Suppressor macrophage treated with lipopolysaccharide for 1 hour (primary cell): ENCODE measurements around the gene PMM2.
"Not testable (repeated sequence)": the region's sequence is repeated elsewhere in the genome, so short reads cannot be mapped to it uniquely, and the experiment has no call there.

Experiments
- DNase-seq, 3 donors: peaks; one replicate each; pipeline ENCODE4 v3.0.0-alpha.2; 2020 to 2022

Gene PMM2

DNA sequence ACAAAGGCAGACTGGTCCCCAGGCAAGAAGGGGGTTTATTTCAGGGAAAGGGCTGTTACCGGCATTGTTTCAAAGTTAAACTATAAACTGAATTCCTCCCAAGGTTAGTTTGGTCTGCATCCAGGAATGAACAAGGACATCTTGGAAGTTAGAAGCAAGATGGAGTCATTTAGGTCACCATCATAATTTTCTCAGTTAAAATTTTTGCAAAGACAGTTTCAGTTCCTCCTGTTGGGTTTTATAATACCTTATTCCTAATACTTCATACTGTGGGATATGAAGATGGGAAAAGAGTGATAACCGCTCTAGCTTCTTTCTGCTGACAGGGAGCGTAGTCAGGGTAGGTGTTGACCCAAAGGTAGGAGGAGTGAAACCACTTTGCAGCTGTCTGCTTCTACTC is 24.8 kb downstream of the PMM2 start:
- DNase-seq: no peak

DNA sequence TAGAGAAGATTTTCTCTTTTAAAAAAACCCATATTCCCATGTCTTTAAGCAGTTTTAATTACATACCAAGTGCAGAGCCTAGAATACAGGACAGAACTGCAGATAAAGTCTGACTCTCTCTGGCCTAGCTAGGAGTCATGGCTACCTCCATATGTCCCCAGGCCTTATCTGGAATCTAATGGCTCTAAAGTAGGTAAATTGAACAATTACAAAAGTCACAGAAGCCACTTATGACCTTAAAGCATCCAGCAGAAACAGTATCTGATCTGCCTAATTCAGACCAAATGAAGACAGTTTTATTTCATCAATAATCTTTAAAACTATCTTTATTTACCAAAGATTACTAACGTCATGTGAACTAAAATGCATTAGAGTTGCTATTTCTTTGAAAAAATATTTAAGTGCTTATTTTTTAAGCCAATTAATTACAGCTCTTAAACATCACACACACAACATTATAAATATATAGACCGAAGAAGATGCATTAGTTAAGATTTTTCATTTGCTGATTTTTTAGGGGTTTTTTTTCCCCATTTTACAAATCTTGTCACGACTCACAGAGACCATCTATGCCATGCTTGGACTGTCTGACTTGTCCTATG is 28.7 kb downstream of the PMM2 start:
- DNase-seq: no peak

DNA sequence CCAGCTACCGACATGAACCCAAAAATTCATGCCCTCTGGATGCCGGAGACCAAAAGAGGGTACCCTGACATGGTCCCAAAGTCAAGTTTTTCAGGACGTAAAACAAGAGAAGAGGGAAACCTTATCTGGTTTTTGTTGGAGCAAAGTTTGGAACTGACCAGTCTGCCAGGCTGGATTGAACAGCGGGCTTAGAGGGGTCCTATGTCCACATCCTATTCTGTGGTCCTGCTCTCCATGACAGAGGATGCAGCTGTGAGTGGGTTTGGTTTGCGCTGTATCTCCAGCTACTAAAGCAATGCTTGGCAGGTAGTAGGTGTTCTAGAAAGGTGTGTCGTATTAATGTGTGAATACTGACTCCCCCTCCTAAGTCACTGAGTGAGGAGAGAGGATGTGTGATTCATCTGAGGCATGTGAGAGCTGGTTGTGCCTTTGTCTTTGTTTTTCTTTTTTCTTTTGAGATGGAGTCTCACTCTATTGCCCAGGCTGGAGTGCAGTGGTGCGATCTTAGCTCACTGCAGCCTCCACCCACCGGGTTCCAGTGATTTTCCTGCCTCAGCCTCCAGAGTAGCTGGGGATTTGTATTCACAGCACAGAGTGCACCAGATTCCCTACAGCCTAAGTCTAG is 31.0 kb downstream of the PMM2 start:
- DNase-seq: no peak

DNA sequence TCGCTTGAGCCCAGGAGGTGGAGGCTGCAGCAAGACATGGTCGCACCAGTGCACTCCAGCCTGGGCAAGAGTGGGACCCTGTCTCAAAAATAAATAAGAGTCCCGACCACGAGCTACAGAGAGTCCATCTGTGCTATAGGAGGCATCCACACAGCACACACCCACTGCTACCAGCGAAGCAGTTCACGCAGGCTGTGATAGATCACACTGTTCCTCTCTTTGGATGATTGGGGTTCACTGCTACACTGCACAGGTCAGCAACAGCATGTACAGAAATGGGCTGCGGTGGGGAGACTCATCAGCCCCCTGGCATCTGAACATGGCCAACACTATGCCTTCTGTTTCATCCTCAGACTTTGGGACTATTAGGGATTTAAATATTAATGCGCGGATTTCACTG is 33.8 kb downstream of the PMM2 start:
- DNase-seq: no peak

DNA sequence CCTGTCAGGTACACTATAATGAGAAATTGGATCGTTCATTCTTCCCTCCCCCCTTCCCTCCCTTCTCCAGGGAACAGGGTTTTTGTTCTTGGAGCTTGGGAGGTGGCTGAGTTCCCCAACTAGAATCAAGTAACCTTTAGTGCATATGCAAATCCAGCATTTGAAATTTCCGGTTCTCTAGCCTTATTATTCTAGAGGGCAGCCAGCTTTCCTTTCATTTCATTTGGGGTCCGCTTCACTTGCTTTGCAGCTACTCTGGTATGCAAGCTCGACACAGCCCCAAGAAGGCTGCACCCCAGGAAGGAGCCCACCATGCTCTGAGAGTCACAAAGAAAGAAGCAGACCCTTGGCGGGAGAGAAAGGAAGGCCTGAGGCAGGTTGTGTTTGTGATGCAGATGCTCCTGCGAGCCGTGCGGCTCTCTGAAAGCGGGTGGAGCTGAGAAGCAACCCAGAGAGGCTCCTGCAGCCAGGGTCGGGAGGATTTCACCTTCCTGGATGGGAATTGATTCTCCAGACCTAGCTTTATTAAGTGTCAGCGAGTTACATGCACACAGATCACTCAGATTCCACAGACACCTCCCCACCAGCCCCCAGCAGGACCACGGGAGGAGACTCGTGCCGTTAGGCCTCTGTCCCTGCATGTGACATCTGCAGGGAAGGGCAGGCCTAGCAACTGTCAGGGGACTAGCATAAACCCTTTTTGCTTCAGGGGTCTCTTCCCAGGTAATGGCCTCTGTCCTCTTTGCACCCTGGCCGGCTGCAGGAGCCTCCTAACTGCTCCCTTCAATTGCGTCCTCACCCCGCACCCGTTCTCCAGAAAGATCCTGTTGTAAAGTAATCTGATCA is 34.5 kb downstream of the PMM2 start:
- no peak for DNase-seq

DNA sequence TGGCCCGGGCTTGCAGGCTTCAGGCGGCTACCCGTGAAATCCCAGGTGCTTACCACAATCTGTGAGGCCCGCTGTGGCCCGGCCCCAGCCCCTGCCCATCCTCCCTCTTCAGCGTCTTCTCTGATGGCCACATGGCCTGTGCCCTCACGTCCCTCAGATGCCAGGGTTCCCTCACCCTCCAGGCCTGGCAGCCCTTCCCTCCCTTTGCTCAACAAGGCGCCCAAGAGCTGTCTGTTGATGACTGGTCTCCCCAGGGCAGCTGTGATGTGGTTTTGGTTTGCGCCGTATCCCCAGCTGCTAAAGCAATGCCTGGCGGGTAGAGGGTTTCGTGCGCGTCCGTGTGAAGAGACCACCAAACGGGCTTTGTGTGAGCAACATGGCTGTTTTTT is 35.1 kb downstream of the PMM2 start:
- DNase-seq: no peak

DNA sequence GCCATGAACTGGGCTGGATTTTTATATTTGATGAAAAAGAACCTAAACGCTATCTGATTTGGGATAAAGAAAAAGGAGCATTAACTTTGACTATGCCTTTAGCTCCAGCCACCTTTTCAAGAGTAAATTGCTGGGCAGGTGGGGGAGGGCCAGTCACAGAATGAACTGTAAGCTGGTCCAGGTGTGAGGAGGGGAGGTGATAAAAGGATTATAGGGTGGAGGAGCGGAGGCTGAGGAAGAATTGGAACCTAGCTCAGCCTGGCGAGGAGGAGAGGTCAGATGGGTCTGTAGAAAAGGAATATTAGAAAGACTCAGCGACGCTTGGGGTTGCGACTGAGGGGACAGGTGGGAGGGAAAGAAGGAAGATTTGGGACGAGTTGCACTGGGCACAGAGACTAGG is 39.2 kb downstream of the PMM2 start:
- DNase-seq: not testable (repeated sequence)

DNA sequence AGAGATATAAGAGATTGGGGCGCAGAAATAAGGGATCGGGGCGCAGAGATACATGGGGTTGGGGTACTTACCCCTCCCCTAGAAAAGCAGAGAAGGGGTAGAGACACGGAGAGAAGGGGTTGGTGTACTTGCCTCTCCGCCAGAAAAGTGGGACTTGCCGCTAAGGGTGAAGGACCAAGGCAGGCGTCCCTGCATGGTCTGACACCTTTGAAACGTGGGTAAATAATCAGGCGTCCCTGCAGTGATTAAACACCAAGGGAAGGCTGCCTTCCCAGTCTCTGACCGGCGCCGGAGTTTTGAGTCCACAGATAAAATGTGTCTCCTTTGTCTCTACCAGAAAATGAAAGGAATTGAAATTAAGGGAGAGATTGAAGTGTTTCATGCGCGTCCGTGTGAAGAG is 40.0 kb downstream of the PMM2 start:
- DNase-seq: not testable (repeated sequence)

DNA sequence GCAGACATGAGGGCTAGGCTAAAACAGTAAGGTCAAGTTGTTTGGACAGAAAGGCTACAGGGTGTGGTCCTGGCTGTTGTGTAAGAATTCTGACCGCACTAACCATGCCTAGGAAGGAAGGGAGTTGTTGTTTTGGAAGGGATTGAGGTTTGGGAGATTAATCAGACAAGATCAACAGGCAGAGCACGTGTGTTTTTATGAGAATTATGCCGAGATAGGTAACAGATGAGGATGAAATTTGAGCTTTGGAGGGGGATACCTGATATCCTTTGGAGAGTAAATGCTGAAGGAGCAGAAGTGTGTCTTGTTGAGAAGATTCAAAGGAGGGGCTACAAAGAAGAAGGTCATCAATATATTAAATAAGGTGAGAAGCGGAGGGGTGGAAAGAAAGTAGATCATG is 44.4 kb downstream of the PMM2 start:
- DNase-seq: not testable (repeated sequence)

DNA sequence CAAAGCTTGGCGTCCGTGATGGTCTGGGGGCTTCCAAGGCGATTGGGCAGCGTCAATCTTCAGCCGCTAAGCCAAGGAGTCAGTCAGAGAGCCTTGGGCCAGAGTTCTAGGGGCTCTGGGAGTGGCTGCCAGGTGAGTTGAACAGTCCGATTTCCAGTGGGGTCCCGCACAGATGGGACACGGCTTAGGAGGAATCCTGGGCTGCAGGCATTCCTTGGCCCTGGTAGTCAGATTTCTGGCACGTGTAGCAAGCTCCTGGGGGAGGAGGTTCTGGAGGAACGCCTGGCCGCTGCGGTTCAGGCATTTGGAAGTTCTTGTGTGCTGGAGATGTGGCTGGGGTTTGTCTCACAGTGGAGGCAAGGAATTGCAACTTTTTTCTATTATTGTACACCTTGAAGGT is 45.7 kb downstream of the PMM2 start:
- not testable (repeated sequence) for DNase-seq

DNA sequence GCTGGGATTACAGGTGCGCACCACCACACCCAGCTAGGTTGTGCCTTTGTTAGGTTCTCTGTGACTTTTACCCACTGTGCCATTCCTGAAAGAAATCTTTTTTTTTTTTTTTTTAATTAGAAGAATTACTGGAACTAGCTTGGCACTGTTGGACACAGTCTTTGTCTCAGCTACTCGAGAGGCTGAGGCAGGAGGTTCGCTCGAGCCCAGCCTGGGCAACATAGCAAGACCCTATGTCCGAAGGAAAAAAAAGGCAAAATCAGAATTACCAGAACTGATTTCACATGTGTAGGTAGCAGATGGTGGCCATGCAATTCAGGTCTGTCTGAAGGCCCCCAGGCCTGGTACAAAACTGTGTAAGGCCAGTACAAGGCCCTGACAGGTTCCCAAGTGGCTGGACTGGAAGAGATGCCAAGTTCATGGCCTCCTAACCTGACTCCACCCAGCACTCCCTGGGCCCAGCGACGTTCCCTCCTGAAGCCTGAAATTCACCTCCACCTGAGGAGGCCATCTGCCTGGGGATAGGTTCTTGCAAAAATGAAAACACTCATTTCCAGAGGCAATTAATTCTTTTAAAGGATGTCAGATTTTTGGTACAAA is 48.2 kb downstream of the PMM2 start:
- no peak for DNase-seq

DNA sequence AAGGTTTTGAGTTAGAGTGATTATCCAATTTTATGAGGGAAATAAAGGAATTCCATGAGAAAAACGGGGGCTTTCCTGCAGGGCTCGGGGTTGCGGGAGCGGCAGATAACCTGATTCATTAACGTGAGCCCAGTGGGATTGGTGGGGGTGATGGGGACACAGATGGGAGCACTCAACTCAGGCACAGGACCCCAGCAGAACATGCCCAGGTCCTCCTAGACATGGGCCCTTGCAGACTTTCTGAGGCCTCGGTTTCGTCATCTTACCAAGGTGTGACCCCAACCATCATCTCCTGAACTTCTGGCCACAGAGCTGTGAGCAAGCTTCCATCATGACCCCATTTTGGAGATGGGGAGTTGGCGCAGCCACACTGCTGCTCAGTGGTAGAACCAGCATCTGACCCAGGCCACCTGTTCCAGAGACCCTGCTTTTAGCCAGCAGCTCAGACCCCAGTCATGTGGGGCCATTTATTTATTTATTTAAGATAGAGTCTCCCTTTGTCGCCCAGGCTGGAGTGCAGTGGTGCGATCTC is 48.8 kb downstream of the PMM2 start:
- DNase-seq: no peak

DNA sequence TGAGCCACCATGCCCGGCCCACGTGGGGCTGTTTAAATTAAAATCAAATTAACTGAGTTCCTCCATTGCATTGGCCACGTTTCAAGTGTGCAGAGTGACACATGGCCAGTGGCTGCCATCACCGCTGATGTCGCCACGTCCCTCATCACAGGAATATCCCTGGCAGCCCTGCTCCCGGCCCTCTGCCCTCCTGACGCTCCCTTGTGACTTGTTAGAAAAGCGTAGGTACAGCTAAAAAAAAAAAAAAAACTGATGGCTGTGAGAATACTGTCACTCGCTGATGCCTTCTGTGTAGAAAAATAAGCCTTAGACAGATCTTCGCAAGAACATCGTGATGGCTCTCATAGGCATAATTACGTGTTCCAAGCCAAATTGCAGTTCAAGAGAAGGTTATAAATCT is 49.5 kb downstream of the PMM2 start:
- DNase-seq: no peak

DNA sequence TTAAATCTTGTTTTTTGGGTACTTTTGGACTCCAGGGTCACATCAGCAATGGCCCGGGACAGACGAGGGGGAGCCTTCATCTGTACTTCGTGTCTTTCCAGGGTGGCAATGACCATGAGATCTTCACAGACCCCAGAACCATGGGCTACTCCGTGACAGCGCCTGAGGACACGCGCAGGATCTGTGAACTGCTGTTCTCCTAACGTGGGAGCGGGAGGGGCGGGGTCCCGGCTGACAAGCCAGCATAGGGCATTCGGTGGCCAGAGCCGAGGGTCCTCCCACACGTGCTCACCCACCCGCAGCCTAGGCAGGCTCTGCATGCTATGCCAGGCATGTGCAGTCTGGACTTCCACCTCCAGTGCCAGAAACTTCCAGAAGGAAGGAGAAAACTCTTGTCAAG is 50.0 kb downstream of the PMM2 start:
- DNase-seq: no peak

DNA sequence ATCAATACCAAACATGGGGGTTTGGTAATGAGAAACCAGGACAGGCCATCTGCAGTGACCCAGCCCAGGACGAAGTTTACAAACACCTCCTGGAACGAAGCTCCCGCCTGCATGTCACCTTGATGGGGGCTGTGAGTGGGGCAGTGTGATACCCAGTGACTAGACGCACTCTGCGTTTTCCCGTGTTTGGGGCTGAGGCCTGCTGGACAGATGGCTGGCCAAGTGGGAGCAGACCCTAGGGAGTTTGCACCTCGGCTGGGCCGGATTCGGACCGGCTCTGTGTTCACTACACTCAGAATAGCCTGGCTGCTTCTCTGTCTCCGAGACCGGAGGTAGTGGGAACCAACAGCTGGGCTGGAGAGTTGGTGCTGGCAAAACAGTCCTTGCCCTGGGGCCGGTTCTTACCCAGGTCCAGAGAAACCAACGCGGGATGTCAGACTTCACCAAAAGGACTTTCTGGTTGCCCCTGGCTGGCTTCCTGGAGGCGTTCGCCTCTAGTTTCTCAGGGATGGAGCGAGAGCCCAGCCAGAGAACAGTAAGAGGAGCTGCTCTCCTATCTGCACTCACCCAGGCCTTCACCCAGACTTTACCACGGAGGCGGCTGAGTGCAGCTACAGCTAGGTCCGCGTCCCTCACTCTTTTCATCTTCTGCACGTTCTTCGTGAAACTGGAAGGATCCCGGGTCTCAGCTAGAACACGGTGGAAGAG is 50.7 kb downstream of the PMM2 start:
- no peak for DNase-seq

DNA sequence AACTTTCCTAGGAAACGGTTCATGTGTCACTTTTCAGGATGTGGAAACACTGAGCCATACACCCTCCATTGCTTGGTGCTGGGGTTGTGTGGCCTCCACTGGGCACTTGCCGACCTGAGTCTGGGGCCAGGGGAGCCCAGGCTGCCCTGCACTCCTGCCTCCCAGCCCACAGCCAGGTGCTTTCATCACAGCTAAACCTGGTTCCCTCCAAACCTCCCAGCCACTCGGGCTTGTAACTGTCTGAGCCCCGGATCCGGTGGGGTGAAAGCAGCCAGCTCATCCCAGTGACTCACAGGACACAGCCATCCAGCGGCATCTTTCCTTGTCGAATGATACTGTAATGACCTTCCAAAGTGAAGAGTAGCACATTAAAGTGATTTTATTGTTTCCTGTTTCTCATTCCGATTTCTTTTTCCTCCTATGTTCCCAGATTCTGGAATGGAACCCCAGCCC is 51.3 kb downstream of the PMM2 start:
- DNase-seq: no peak

DNA sequence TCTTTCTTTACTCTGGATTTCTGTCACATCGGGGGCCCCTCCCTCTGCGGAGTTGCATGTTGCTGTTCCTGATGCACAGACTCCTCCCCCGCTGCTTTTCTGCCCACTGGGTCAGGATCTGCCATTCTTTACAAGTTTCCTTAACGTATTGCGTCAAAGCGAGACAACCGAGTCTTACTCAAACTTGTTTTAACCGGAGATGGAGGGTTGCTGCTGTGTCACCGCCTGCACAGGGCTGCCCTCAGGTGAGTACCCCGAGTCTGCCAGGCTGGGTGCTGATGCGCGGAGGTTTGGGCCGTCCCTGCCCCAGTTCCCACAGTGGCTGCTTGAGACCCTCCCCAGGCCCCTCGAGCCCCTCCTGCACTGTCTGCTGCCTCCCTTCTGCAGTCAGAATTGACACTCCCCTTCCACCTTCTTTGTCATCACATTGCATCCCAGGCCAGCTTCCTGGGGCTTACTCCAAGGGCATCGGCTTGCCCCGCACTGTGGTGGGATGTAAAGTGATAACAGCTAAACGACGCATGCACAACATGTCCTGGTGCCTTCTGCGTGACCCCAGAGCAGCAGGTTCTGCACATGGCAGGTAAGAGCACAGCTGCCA is 51.9 kb downstream of the PMM2 start:
- no peak for DNase-seq

DNA sequence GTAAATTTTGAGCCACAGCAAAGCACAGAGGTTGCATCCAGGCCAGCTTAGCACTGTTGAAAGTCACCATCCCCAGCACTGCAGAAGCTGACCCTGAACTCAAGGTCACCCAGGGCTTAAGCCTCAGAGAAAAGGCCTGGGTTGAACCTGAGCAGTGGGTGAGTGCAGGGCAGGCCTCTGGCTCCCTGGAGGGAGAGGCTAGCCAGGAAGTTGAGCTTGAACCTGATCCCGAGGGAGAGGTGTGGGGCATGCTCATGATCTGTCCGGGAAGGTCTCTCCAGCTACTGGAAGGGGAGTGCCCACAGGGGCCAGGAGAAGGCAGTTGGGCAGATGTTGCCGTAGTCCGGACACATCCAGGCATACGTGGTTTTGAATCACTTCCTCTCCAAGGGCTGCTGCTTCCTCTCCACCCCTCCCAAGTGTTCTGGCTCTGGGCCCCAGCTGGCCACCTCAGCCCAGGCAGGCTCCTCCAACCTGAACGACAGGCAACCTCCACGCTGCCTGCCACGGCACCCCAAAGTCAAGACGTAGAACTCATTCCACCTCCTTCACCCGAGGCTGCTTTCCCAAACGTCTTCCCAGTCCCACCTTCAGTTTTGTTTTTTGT is 52.7 kb downstream of the PMM2 start:
- peak; percentile 60 to 62 (median 61) for DNase-seq

DNA sequence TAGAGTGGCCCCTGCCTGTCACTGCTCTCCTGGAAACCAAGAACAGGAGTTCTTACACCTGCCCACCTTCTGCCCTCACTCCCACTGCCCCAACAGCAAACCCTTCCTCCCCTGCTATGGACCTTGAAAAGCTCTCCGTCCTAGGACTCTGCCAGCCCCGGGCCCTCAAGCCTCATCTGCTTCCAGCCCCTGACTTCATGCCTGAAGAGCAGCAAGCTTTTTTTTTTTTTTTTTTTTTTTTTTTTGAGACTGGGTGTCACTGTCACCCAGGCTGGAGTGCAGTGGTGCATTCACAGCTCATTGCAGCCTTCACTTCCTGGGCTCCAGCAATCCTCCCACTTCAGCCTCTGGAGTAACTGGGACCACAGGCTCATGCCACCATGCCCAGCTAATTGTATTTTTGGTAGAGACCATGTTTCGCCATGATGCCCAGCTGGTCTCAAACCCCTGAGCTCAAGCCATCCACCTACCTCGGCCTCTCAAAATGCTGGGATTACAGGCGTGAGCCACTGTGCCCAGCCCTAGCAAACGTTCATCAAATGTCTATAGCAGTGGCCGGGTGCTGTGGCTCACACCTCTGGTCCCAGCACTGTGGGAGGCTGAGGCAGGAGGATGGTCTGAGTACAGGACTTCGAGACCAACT is 54.2 kb downstream of the PMM2 start:
- DNase-seq: no peak

DNA sequence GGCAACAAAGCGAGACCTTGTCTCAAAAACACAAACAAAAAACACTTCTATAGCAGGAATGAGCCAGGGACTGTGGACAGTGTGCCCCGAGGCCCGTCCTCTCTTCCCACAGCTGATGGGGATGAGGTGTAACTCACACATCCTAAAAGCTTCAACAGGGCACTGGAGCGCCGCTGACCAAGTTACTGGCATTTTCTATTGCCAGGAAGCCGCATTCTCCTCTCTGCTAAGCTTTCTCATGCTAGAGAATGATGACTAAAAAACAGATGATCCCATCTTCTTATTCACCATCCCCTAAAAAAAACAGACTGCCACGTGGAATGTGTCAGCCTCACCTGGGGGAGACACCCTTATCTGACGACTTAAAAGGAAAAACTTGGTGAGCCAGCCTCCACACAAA is 54.9 kb downstream of the PMM2 start:
- DNase-seq: no peak

DNA sequence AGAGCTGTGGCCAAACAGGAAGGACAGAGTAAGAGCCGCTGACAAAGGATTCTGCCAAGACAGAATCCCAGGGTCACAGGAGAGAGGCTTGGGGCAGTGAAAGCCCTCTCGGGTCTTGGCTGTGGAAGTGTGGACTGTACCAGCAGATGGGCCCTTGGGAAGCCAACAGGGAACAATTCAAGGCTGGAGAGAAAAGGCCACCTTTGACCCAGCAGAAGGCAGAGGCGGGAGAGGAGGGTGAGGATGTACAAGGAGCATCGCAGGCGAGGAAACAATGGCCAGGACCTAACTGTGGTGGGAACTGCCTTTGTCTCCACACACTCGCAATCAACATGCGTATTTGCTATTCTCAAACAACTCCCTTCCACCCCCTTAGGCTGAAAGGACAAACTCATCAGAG is 55.5 kb downstream of the PMM2 start:
- DNase-seq: no peak
